DOHH2 (cell line): Measurements from ENCODE around the gene LAMC1.

ENCODE experiments used
- EZH2phosphoT487 ChIP-seq: fragments of 200-600 bp; sonication (generic); IDR thresholded peaks from 2 replicates; pipeline ENCODE4 v1.6.1; 2017; ENCODE audit warnings: borderline replicate concordance, mild to moderate bottlenecking, antibody characterized with exemption, low read length, moderate library complexity, mixed read lengths
- TF ChIP-seq, protein P1 (sequence below): fragments of 200-600 bp; sonication (generic); IDR thresholded peaks from one replicate; pipeline ENCODE4 v1.5.1; 2014; ENCODE audit warnings: antibody characterized with exemption, mild to moderate bottlenecking, low read depth, low read length; ENCODE audit not compliant: poor library complexity, severe bottlenecking

GRCh38 chr1:183000167-183000962 lies 22.9 kb upstream of the LAMC1 start:
- TF ChIP-seq, protein P1, sequence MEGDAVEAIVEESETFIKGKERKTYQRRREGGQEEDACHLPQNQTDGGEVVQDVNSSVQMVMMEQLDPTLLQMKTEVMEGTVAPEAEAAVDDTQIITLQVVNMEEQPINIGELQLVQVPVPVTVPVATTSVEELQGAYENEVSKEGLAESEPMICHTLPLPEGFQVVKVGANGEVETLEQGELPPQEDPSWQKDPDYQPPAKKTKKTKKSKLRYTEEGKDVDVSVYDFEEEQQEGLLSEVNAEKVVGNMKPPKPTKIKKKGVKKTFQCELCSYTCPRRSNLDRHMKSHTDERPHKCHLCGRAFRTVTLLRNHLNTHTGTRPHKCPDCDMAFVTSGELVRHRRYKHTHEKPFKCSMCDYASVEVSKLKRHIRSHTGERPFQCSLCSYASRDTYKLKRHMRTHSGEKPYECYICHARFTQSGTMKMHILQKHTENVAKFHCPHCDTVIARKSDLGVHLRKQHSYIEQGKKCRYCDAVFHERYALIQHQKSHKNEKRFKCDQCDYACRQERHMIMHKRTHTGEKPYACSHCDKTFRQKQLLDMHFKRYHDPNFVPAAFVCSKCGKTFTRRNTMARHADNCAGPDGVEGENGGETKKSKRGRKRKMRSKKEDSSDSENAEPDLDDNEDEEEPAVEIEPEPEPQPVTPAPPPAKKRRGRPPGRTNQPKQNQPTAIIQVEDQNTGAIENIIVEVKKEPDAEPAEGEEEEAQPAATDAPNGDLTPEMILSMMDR = no peak
- TF ChIP-seq EZH2phosphoT487 = no peak
